SK-N-MC (cell line): ENCODE measurements around the gene SLC5A8.
"Not testable (repeated sequence)": the region's sequence is repeated elsewhere in the genome, so short reads cannot be mapped to it uniquely, and the experiment has no call there.

Experiments
- DNase-seq: peaks from one replicate; pipeline ENCODE4 v3.0.0-alpha.2; 2011; ENCODE audit warnings: low read depth, low spot score
- H3K27ac ChIP-seq: fragments of 200-600 bp; sonication (generic); 2 replicates; pipeline ENCODE4 v1.5.1; 2016; ENCODE audit warnings: mixed run types
- H3K36me3 ChIP-seq: fragments of 200-600 bp; sonication (generic); 2 replicates; pipeline ENCODE4 v1.6.1; 2017; ENCODE audit warnings: antibody characterized with exemption, low read length, mixed read lengths; ENCODE audit not compliant: insufficient read depth
- H3K4me3 ChIP-seq: fragments of 200-600 bp; sonication (generic); 2 replicates; pipeline ENCODE4 v1.5.1; 2016
- H3K9ac ChIP-seq: fragments of 200-600 bp; sonication (generic); 2 replicates; pipeline ENCODE4 v1.8.0; 2017; ENCODE audit warnings: mixed run types, mixed read lengths; ENCODE audit not compliant: insufficient read length
- H3K9me3 ChIP-seq: fragments of 200-600 bp; sonication (generic); 2 replicates; pipeline ENCODE4 v1.6.1; 2017; ENCODE audit warnings: low read depth, mild to moderate bottlenecking, antibody characterized with exemption, low read length, moderate library complexity, mixed read lengths
- EZH2 ChIP-seq: fragments of 200-600 bp; sonication (generic); IDR thresholded peaks from one replicate; pipeline ENCODE4 v1.6.1; 2017; ENCODE audit warnings: antibody characterized with exemption
- FOXP2 ChIP-seq: optimal IDR thresholded peaks from 2 replicates; pipeline ENCODE3; 2011; ENCODE audit warnings: mild to moderate bottlenecking, moderate library complexity; ENCODE audit not compliant: insufficient read depth; ENCODE audit errors: extremely low read length, control extremely low read depth
- POLR2AphosphoS5 ChIP-seq: IDR thresholded peaks from 2 replicates; pipeline ENCODE4 v1.6.1; 2012; ENCODE audit warnings: mild to moderate bottlenecking, low read depth, low read length, borderline replicate concordance

Gene SLC5A8

GRCh38 chr12:101186291-101186690, 23.7 kb downstream of the SLC5A8 start:
- Histone ChIP-seq H3K27ac (no peak overlapping the region), H3K36me3 (no peaks in the 10 kb centered on the region), H3K9ac (no peak overlapping the region), H3K4me3 (no peak overlapping the region), H3K9me3 (no peaks in the 10 kb centered on the region)
- DNase-seq, result no peak
- no peak for TF ChIP-seq POLR2AphosphoS5
- no peak for TF ChIP-seq EZH2
- no peak for TF ChIP-seq FOXP2

GRCh38 chr12:101181776-101182175, 28.3 kb downstream of the SLC5A8 start:
- Histone ChIP-seq H3K9me3 (no peaks in the 10 kb centered on the region), H3K9ac (no peak overlapping the region), H3K4me3 (no peak overlapping the region), H3K27ac (no peak overlapping the region), H3K36me3 (no peaks in the 10 kb centered on the region)
- DNase-seq, result no peak
- TF ChIP-seq POLR2AphosphoS5 (no peak), FOXP2 (no peak), EZH2 (no peak)

DNA sequence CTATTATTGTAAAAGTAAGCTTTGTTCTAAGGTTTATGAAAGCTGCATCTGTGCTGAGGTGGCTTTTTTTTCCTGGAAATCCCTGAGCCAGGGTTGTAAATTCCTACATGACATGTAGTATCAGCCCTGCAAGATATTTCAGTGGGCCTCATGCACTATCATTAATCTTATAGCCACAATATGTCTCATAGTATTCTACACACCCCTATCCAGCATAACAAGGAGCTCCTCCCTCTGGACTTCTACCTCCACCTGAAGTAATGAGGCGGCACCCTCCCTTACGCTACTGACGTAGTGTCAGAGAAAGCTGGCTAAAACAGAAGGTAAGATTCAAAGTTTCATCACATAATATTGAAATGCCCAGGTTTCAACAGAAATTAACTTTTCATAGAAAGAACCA, 35.5 kb downstream of the SLC5A8 start:
- DNase-seq, result no peak
- Histone ChIP-seq H3K9ac (no peak overlapping the region), H3K27ac (no peak overlapping the region), H3K9me3 (no peaks in the 10 kb centered on the region), H3K4me3 (no peak overlapping the region), H3K36me3 (no peaks in the 10 kb centered on the region)
- TF ChIP-seq EZH2 (no peak), FOXP2 (no peak), POLR2AphosphoS5 (no peak)

- no peak for DNase-seq
- Histone ChIP-seq H3K36me3 (no peaks in the 10 kb centered on the region), H3K9me3 (no peaks in the 10 kb centered on the region), H3K27ac (no peak overlapping the region), H3K4me3 (no peak overlapping the region), H3K9ac (no peak overlapping the region)
- no peak for TF ChIP-seq POLR2AphosphoS5
Measured at GRCh38 chr12:101173197-101173749, 36.8 kb downstream of the SLC5A8 start.

DNA sequence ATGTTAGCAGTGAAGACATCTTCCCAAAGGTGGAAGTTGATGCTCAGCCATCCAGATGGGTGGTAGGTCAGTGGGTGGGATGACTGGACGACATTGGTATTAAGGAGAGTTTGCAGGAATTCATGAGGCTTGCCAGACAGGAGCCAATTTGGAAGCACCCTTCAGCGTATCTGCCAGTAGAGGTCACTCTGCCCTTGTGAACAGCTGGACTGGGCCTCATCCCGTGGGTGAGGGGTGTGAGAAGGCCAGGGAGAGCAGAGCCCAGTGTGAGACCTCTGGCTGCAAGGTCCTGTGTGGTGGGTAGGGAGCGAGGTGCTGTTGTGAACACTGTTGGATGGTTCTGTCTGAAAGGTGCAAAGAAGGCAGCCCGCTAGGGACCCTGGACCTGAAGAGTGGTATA, 37.7 kb downstream of the SLC5A8 start:
- Histone ChIP-seq H3K36me3 (no peaks in the 10 kb centered on the region), H3K9ac (no peak overlapping the region), H3K9me3 (no peaks in the 10 kb centered on the region), H3K27ac (no peak overlapping the region), H3K4me3 (no peak overlapping the region)
- TF ChIP-seq EZH2 (no peak), FOXP2 (no peak), POLR2AphosphoS5 (no peak)
- DNase-seq, result no peak

GRCh38 chr12:101168001-101168400, 42.0 kb downstream of the SLC5A8 start:
- Histone ChIP-seq H3K9me3 (no peaks in the 10 kb centered on the region), H3K27ac (no peak overlapping the region)
- TF ChIP-seq FOXP2 (no peak), POLR2AphosphoS5 (no peak), EZH2 (no peak)

DNA sequence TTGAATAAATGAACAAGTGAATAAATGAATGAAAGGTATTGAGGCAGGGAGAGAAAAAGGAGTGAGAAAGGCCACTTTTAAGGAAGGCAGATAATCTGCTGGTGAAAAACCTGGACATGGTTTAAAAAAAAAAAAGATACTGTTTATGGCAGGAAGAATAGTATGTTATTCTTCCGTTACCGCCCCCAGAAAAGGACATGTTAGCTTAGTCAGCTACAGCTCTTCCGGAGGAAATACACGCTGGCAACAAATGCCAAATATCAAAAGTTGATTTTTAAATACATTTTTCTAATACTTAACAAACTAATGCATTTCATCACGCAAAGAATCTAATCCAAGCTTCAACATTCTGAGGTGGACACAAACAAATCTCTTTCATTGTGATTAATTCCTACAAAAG, 43.2 kb downstream of the SLC5A8 start:
- Histone ChIP-seq H3K4me3 (peak overlapping the region; percentile 43; the same call in 1 of the 2 replicates), H3K9ac (no peak overlapping the region), H3K36me3 (no peaks in the 10 kb centered on the region), H3K9me3 (no peaks in the 10 kb centered on the region), H3K27ac (peak overlapping the region; percentile 78)
- TF ChIP-seq FOXP2 (no peak), POLR2AphosphoS5 (peak; percentile 46; the same call in 1 of the 2 replicates)
- DNase-seq, result peak; percentile 34

More at GRCh38 chr12:101168001-101168400, 42.0 kb downstream of the SLC5A8 start:
- Histone ChIP-seq H3K36me3 (no peaks in the 10 kb centered on the region), H3K4me3 (no peak overlapping the region), H3K9ac (no peak overlapping the region)
- no peak for DNase-seq

DNA sequence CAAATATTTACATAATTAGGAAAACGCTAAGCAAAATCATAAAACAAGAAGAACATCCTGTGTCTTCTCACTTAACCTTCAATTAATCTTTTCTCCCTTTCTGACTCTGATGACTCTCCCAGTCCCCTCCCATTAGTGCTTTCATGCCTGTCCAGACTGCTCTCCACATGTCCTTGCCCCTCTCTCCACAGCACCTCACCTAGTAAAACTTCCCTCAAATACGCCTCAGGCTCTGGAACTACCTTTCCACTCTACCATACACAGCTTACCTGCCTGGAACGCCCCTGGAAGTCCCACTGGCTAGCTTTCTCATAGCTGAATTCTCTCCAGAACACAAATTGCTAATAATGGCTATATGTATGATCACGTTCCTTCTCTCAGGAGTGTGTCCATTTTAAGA, 44.7 kb downstream of the SLC5A8 start:
- Histone ChIP-seq H3K4me3 (no peak overlapping the region), H3K9ac (no peak overlapping the region), H3K9me3 (no peaks in the 10 kb centered on the region), H3K36me3 (no peaks in the 10 kb centered on the region), H3K27ac (no peak overlapping the region)
- DNase-seq, result no peak
- no peak for TF ChIP-seq FOXP2
- no peak for TF ChIP-seq EZH2
- TF ChIP-seq POLR2AphosphoS5, result no peak

DNA sequence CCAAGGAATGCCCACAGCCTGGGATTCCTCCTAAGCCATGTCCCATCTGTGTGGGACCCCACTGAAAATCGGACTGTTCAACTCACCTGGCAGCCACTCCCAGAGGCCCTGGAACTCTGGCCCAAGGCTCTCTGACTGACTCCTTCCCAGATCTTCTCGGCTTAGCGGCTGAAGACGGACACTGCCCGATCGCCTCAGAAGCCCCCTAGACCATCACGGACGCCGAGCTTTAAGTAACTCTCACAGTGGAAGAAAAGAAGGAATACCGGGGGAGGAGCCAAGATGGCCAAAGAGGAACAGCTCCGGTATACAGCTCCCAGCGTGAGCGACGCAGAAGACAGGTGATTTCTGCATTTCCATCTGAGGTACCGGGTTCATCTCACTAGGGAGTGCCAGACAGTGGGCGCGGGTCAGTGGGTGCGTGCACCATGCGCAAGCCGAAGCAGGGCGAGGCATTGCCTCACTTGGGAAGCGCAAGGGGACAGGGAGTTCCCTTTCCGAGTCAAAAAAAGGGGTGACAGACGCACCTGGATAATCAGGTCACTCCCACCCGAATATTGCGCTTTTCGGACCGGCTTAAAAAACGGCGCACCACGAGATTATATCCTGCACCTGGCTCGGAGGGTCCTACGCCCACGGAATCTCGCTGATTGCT, 64.1 kb downstream of the SLC5A8 start:
- not testable (repeated sequence) for DNase-seq, H3K9me3 ChIP-seq, H3K36me3 ChIP-seq, H3K4me3 ChIP-seq, H3K27ac ChIP-seq, H3K9ac ChIP-seq
